Skin epidermis (tissue), 12 donors: Measurements from ENCODE around the gene GNA12.

Experiments used
- H3K27ac ChIP-seq, 21 experiments: fragments of 200-600 bp; sonication (generic) in 11 of 21; one replicate each; pipeline ENCODE4 v1.5.0; 2020; ENCODE audit warnings: mild to moderate bottlenecking in 3 of 21, inconsistent platforms in 2 of 21, moderate library complexity in 2 of 21
- H3K4me3 ChIP-seq, 7 experiments: fragments of 200-600 bp; sonication (generic) in 2 of 7; one replicate each; pipeline ENCODE4 v1.5.0; 2020; ENCODE audit warnings: inconsistent platforms in 2 of 7, mild to moderate bottlenecking in 2 of 7, moderate library complexity in 1 of 7

The GNA12 gene

GRCh38 chr7:2844153-2845033, at the start of gene GNA12:
GNA12 (minus strand) TSS chr7:2844308; CDS start chr7:2844161, 147 bp downstream.
- H3K4me3 ChIP-seq, result peak within 1 kb of the TSS; percentile 53 to 68 (median 62)
- peak within 1 kb of the TSS in 18 of 21 experiments; percentile 16 to 83 (median 64) for H3K27ac ChIP-seq

- Histone ChIP-seq H3K4me3 (no peak overlapping the region), H3K27ac (peak overlapping the region in 1 of 21 experiments; percentile 47)
Measured at GRCh38 chr7:2893411-2893861, 49.3 kb upstream of the GNA12 start.

GRCh38 chr7:2892549-2892948, 48.4 kb upstream of the GNA12 start:
- no peak overlapping the region for H3K27ac ChIP-seq

GRCh38 chr7:2887816-2888215, 43.7 kb upstream of the GNA12 start:
- no peak overlapping the region for H3K27ac ChIP-seq
- H3K4me3 ChIP-seq, result no peak overlapping the region

More at GRCh38 chr7:2892549-2892948, 48.4 kb upstream of the GNA12 start:
- H3K4me3 ChIP-seq, result no peak overlapping the region

GRCh38 chr7:2886900-2887299, 42.8 kb upstream of the GNA12 start:
- no peak overlapping the region for H3K27ac ChIP-seq
- no peak overlapping the region for H3K4me3 ChIP-seq

- H3K4me3 ChIP-seq, result no peak overlapping the region
- no peak overlapping the region for H3K27ac ChIP-seq
Measured at GRCh38 chr7:2886391-2886790, 42.3 kb upstream of the GNA12 start.

- Histone ChIP-seq H3K27ac (no peak overlapping the region), H3K4me3 (no peak overlapping the region)
Measured at GRCh38 chr7:2884161-2884560, 40.1 kb upstream of the GNA12 start.

- Histone ChIP-seq H3K27ac (no peak overlapping the region), H3K4me3 (no peak overlapping the region)
Measured at GRCh38 chr7:2883101-2883500, 39.0 kb upstream of the GNA12 start.

- no peak overlapping the region for H3K27ac ChIP-seq
- H3K4me3 ChIP-seq, result no peak overlapping the region
Measured at GRCh38 chr7:2882111-2882510, 38.0 kb upstream of the GNA12 start.

GRCh38 chr7:2880874-2881533, 36.9 kb upstream of the GNA12 start:
- Histone ChIP-seq H3K27ac (no peak overlapping the region), H3K4me3 (no peak overlapping the region)

GRCh38 chr7:2880051-2880450, 35.9 kb upstream of the GNA12 start:
- Histone ChIP-seq H3K27ac (no peak overlapping the region), H3K4me3 (no peak overlapping the region)

- H3K4me3 ChIP-seq, result no peak overlapping the region
Measured at GRCh38 chr7:2879354-2879753, 35.2 kb upstream of the GNA12 start.

GRCh38 chr7:2878306-2878705, 34.2 kb upstream of the GNA12 start:
- Histone ChIP-seq H3K27ac (no peak overlapping the region), H3K4me3 (no peak overlapping the region)

More at GRCh38 chr7:2879354-2879753, 35.2 kb upstream of the GNA12 start:
- H3K27ac ChIP-seq, result no peak overlapping the region

GRCh38 chr7:2876031-2876731, 32.1 kb upstream of the GNA12 start:
- Histone ChIP-seq H3K27ac (no peak overlapping the region), H3K4me3 (no peak overlapping the region)

- Histone ChIP-seq H3K27ac (peak overlapping the region in 11 of 21 experiments; percentile 31 to 85 (median 58)), H3K4me3 (no peak overlapping the region)
Measured at GRCh38 chr7:2873686-2874551, 29.8 kb upstream of the GNA12 start.

- Histone ChIP-seq H3K4me3 (no peak overlapping the region), H3K27ac (peak overlapping the region in 4 of 21 experiments; percentile 56 to 85 (median 76))
Measured at GRCh38 chr7:2873146-2873545, 29.0 kb upstream of the GNA12 start.

GRCh38 chr7:2872296-2872874, 28.3 kb upstream of the GNA12 start:
- no peak overlapping the region for H3K27ac ChIP-seq

GRCh38 chr7:2870471-2870931, 26.4 kb upstream of the GNA12 start:
- peak overlapping the region in 3 of 7 experiments; percentile 0 to 9 (median 3) for H3K4me3 ChIP-seq
- peak overlapping the region in 12 of 21 experiments; percentile 3 to 69 (median 37) for H3K27ac ChIP-seq

More at GRCh38 chr7:2872296-2872874, 28.3 kb upstream of the GNA12 start:
- no peak overlapping the region for H3K4me3 ChIP-seq

GRCh38 chr7:2869981-2870380, 25.9 kb upstream of the GNA12 start:
- Histone ChIP-seq H3K4me3 (peak overlapping the region in 3 of 7 experiments; percentile 0 to 9 (median 3)), H3K27ac (peak overlapping the region in 9 of 21 experiments; percentile 3 to 69 (median 33))
